SJSA1 (cell line): ENCODE data around the gene KIAA1586. TPM values are rescaled to one million over a fixed set of nuclear protein-coding genes. Genes with fewer than 3 reads are reported as not detected.
"Not testable (repeated sequence)": the region's sequence is repeated elsewhere in the genome, so short reads cannot be mapped to it uniquely, and the experiment has no call there.

Experiments used
- DNase-seq, 2 experiments: peaks; one replicate each; pipeline ENCODE4 v3.0.0-alpha.2; 2015 to 2020; ENCODE audit warnings: low spot score in 2 of 2, low read depth in 1 of 2
- H3K27ac ChIP-seq: fragments of 250-450 bp; sonication (Bioruptor Pico); 2 replicates; pipeline ENCODE4 v1.5.1; 2020; ENCODE audit warnings: mild to moderate bottlenecking, moderate library complexity
- H3K27me3 ChIP-seq: fragments of 250-450 bp; sonication (Bioruptor Pico); replicated peaks from 2 replicates; pipeline ENCODE4 v1.5.1; 2020; ENCODE audit warnings: mild to moderate bottlenecking, moderate library complexity
- H3K36me3 ChIP-seq: fragments of 250-450 bp; sonication (Bioruptor Pico); 2 replicates; pipeline ENCODE4 v1.5.1; 2020; ENCODE audit warnings: mild to moderate bottlenecking
- H3K4me1 ChIP-seq: fragments of 250-450 bp; sonication (Bioruptor Pico); replicated peaks from 2 replicates; pipeline ENCODE4 v1.6.1; 2021; ENCODE audit warnings: mild to moderate bottlenecking
- H3K4me3 ChIP-seq: fragments of 250-450 bp; sonication (Bioruptor Pico); 2 replicates; pipeline ENCODE4 v1.5.1; 2020; ENCODE audit warnings: mild to moderate bottlenecking
- H3K9me3 ChIP-seq: fragments of 250-450 bp; sonication (Bioruptor Pico); replicated peaks from 2 replicates; pipeline ENCODE4 v1.5.1; 2020; ENCODE audit warnings: mild to moderate bottlenecking
- total RNA-seq: library from RNA; depleted of rRNA; stranded (reverse); fragments of >200 nt; shearing (Covaris generic); gene quantifications from 2 replicates; pipeline ENCODE4 v1.2.3, GENCODE V29; 2014; rRNA removed

The KIAA1586 gene, protein sequence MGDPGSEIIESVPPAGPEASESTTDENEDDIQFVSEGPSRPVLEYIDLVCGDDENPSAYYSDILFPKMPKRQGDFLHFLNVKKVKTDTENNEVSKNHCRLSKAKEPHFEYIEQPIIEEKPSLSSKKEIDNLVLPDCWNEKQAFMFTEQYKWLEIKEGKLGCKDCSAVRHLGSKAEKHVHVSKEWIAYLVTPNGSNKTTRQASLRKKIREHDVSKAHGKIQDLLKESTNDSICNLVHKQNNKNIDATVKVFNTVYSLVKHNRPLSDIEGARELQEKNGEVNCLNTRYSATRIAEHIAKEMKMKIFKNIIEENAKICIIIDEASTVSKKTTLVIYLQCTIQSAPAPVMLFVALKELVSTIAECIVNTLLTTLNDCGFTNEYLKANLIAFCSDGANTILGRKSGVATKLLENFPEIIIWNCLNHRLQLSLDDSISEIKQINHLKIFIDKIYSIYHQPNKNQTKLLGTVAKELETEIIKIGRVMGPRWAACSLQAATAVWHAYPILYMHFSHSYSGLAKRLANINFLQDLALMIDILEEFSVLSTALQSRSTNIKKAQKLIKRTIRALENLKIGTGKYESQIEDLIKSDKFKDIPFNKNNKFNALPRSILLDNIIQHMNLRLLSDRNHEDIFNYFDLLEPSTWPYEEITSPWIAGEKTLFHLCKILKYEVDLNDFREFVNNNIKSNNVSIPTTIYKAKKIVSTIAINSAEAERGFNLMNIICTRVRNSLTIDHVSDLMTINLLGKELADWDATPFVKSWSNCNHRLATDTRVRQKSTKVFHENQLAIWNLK
- 18.1 and 22.8 TPM in 2 replicates for total RNA-seq

- H3K4me3 ChIP-seq = peak within 1 kb of the TSS; percentile 50
- peaks cover 29% of the 10 kb centered on the region for H3K36me3 ChIP-seq
- H3K27ac ChIP-seq = peak within 1 kb of the TSS; percentile 42; the same call in 1 of the 2 replicates
- not testable (repeated sequence) for H3K9me3 ChIP-seq, H3K27me3 ChIP-seq
- H3K4me1 ChIP-seq = peaks cover 11% of the 10 kb centered on the region
- peak; percentile 93 to 94 for DNase-seq
Observed at GRCh38 chr6:57046332-57047256, at the start of gene KIAA1586. Gene KIAA1586 (plus strand): TSS chr6:57046693. CDS start chr6:57046756, 63 bp downstream.

GRCh38 chr6:56999049-56999448 lies 47.4 kb upstream of the KIAA1586 start:
- Histone ChIP-seq H3K27ac (no peak overlapping the region), H3K9me3 (peaks cover 6% of the 10 kb centered on the region; the same call in 1 of the 2 replicates), H3K27me3 (no peaks in the 10 kb centered on the region), H3K4me1 (no peaks in the 10 kb centered on the region), H3K36me3 (no peaks in the 10 kb centered on the region), H3K4me3 (no peak overlapping the region)
- DNase-seq = no peak

- not testable (repeated sequence) for H3K4me1 ChIP-seq, H3K27ac ChIP-seq, H3K36me3 ChIP-seq, H3K27me3 ChIP-seq, H3K9me3 ChIP-seq, H3K4me3 ChIP-seq, DNase-seq
Observed at GRCh38 chr6:56999748-57000147, 46.7 kb upstream of the KIAA1586 start.

GRCh38 chr6:57002197-57002596 lies 44.3 kb upstream of the KIAA1586 start:
- Histone ChIP-seq H3K4me3 (no peak overlapping the region), H3K27me3 (no peaks in the 10 kb centered on the region), H3K36me3 (no peaks in the 10 kb centered on the region), H3K4me1 (no peaks in the 10 kb centered on the region), H3K27ac (no peak overlapping the region), H3K9me3 (peaks cover 6% of the 10 kb centered on the region; the same call in 1 of the 2 replicates)
- DNase-seq = no peak

DNA sequence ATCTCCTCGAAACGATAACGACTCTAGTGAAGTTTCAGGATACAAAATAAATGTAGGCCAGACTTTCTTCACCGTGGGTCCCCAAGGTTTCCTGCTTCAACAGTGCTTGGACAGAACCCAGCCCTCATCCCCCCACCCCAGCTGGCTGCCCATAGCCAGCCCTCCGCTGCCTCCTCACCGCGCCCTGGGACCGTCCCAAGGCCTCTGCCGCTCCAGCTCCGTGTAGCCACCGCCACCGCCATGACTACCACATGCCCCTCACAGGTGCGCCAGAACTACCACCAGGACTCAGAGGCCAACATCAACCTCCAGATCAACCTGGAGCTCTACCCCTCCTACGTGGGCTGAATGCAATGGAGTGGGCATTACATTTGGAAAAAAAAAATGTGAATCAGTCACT lies 42.2 kb upstream of the KIAA1586 start:
- Histone ChIP-seq H3K4me3 (no peak overlapping the region), H3K36me3 (no peaks in the 10 kb centered on the region), H3K4me1 (no peaks in the 10 kb centered on the region), H3K9me3 (peaks cover 1% of the 10 kb centered on the region; the same call in 1 of the 2 replicates), H3K27me3 (no peaks in the 10 kb centered on the region), H3K27ac (no peak overlapping the region)
- DNase-seq = no peak

- Histone ChIP-seq H3K36me3 (no peaks in the 10 kb centered on the region), H3K4me3 (no peak overlapping the region), H3K9me3 (no peaks in the 10 kb centered on the region), H3K4me1 (no peaks in the 10 kb centered on the region), H3K27ac (no peak overlapping the region), H3K27me3 (no peaks in the 10 kb centered on the region)
- DNase-seq = no peak
Observed at GRCh38 chr6:57006101-57006500, 40.4 kb upstream of the KIAA1586 start.

DNA sequence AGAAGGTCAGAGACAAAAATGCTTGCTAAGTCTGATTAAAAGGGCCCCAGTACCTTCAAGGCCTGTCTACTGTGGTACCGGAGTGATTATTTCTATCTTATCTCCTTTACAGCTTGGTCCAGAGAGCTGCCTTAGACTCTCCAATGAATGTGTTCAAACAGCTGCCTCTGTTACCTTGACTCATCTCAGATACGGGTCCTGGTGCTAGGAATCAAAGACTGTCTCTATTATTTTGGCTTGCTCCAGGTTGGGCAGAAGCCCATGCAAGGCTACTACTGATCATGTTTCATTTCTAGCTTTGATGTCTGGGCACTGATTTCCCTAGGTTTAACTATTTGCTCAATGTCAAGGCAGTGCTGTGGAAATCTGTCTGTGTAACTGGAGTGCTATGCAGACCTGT lies 38.4 kb upstream of the KIAA1586 start:
- H3K27ac ChIP-seq, H3K36me3 ChIP-seq, H3K4me1 ChIP-seq, H3K4me3 ChIP-seq, H3K27me3 ChIP-seq, DNase-seq, H3K9me3 ChIP-seq: not testable (repeated sequence)

DNA sequence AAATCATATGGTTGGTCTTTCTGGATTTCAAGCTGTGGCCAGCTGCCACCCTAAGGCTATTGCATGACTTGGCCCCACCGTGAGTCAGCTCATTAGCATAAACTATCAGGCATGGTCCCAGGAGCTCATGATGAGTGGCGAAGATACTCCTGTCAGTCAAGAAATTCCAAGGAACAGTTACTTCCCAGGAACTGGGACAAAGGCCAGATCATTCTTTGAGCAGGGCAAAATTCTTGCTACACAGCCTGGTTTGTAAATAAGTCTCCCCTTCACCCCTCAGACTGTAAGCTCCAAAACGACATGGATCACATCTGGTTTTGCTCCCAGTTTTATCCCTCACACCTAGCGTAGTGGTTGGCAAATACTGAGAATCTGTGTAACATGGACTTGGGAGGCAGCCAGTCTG lies 33.0 kb upstream of the KIAA1586 start:
- peak; percentile 30 to 61 for DNase-seq
- Histone ChIP-seq H3K27ac (no peak overlapping the region), H3K9me3 (no peaks in the 10 kb centered on the region), H3K36me3 (no peaks in the 10 kb centered on the region), H3K4me1 (peaks cover 8% of the 10 kb centered on the region), H3K27me3 (no peaks in the 10 kb centered on the region), H3K4me3 (no peak overlapping the region)

- H3K36me3 ChIP-seq = no peaks in the 10 kb centered on the region
- no peak overlapping the region for H3K4me3 ChIP-seq
- no peaks in the 10 kb centered on the region for H3K27me3 ChIP-seq
- H3K4me1 ChIP-seq = peaks cover 8% of the 10 kb centered on the region
- no peak for DNase-seq
- H3K27ac ChIP-seq = no peak overlapping the region
- H3K9me3 ChIP-seq = no peaks in the 10 kb centered on the region
Observed at GRCh38 chr6:57017069-57017468, 29.4 kb upstream of the KIAA1586 start.

DNA sequence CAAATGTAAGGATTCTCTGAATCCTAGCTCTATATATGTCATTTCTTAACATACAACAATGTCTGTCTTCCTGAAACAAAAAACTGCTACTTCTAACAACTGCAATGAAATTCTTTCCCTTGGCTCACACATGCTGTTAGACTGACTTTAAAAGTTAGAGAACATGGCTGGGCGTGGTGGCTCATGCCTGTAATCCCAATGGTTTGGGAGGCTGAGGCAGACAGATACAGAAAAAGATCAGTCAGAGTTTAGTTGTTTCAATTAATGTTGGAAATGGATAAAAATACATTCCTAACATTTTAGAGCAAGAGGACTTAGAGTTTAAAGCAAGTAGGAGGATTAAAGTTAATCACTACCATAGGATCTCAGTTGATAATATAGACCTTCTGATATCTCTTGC lies 28.7 kb upstream of the KIAA1586 start:
- H3K4me1 ChIP-seq = peaks cover 8% of the 10 kb centered on the region
- H3K4me3 ChIP-seq = no peak overlapping the region
- no peak for DNase-seq
- no peaks in the 10 kb centered on the region for H3K36me3 ChIP-seq
- no peak overlapping the region for H3K27ac ChIP-seq
- no peaks in the 10 kb centered on the region for H3K9me3 ChIP-seq
- H3K27me3 ChIP-seq = no peaks in the 10 kb centered on the region

DNA sequence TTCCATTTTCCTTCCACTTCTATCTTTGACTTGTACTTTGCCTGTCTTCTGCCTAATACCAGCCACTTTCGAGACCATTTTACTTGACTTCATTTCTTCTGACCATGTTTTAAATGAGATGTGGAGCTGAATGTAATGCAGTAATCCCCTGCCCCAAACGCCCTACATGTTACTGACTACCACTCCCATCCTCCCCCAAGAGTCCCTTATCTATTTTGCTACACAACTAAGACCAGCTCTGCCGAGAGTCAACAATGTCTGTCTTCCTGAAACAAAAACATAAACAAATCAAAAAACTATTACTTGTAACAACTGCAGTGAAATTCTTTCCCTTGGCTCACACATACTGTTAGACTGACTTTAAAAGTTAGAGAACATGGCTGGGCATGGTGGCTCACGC lies 27.1 kb upstream of the KIAA1586 start:
- Histone ChIP-seq H3K4me3 (no peak overlapping the region), H3K27me3 (no peaks in the 10 kb centered on the region), H3K4me1 (no peaks in the 10 kb centered on the region), H3K36me3 (no peaks in the 10 kb centered on the region), H3K27ac (no peak overlapping the region), H3K9me3 (no peaks in the 10 kb centered on the region)
- DNase-seq = no peak

DNA sequence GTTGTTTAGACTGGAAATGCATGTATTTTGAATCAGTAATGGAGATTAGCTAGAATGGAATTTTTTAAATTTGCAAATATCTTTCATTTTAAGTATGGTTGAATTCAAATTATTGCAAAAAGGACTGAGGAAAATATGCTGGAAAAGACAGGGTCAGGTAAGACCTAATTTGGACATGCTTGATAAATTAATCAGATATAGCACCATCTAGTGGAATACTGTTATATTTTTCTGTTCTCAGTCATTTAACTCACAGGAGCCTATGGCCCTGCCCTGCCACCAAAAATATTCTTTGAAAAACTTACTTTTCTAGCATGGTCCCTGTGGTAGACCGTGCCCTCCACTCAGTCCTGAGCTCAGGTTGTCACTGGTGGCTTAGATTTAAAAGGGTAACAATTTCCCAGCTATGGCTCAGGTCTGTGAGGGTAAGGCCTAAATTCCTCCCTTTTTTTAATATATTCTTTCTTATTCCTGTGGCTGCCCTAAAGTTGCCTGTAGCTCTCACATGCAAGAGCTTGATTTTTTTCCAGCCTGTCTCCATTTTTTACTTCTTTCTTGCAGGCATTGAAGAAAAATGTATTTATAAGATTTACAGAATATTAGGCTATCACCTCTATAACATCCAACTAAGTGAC lies 25.3 kb upstream of the KIAA1586 start:
- Histone ChIP-seq H3K27ac (no peak overlapping the region), H3K4me1 (no peaks in the 10 kb centered on the region), H3K4me3 (no peak overlapping the region), H3K9me3 (no peaks in the 10 kb centered on the region), H3K27me3 (no peaks in the 10 kb centered on the region), H3K36me3 (no peaks in the 10 kb centered on the region)
- DNase-seq = peak in 1 of 2 experiments; percentile 39

GRCh38 chr6:57024321-57024720 lies 22.2 kb upstream of the KIAA1586 start:
- Histone ChIP-seq H3K4me1 (no peaks in the 10 kb centered on the region), H3K27ac (no peak overlapping the region), H3K27me3 (no peaks in the 10 kb centered on the region), H3K4me3 (no peak overlapping the region), H3K9me3 (no peaks in the 10 kb centered on the region), H3K36me3 (no peaks in the 10 kb centered on the region)
- DNase-seq = no peak
